Effector CD4-positive, alpha-beta T cell (primary cell): ENCODE measurements around the gene MTFMT.
"Not testable (repeated sequence)": the region's sequence is repeated elsewhere in the genome, so short reads cannot be mapped to it uniquely, and the experiment has no call there.

Experiments used
- DNase-seq: peaks from one replicate; pipeline ENCODE4 v3.0.0-alpha.2; 2020
- total RNA-seq: gene quantifications from one replicate; lab custom pipeline; 2026; lab: John Stamatoyannopoulos, UW

MTFMT gene
- 7.1 reads per million, percentile 26 among the genes with 10 or more reads in this experiment for total RNA-seq

- peak; percentile 89 for DNase-seq
Observed at GRCh38 chr15:65028921-65029735, at the start of gene MTFMT. Gene MTFMT, minus strand, starts transcription at chr15:65029639. Its CDS starts 26 bp downstream, at chr15:65029613.

DNA sequence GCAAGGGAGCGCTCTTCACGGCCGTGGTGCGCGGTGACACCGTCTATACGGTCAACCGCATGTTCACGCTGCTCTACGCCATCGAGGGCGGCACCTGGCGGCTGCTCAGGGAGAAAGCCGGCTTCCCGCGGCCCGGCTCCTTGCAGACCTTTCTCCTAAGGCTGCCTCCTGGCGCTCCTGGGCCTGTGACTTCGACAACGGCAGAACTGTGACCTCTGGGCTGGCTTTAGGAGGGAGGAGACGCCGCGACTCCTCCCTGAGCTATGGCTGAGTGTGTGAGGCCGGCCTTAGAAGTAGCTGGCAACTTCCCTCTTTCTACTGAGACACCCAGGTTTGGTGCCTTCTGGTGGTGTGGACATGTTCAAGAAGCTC lies 48.5 kb upstream of the MTFMT start:
- DNase-seq = peak; percentile 24

- no peak for DNase-seq
Observed at GRCh38 chr15:65077291-65077980, 48.0 kb upstream of the MTFMT start.

GRCh38 chr15:65076486-65077290 lies 47.2 kb upstream of the MTFMT start, which contains the start of gene KBTBD13:
Gene KBTBD13, plus strand, starts transcription at chr15:65076746. Its CDS starts 70 bp downstream, at chr15:65076816.
- no peak for DNase-seq

DNA sequence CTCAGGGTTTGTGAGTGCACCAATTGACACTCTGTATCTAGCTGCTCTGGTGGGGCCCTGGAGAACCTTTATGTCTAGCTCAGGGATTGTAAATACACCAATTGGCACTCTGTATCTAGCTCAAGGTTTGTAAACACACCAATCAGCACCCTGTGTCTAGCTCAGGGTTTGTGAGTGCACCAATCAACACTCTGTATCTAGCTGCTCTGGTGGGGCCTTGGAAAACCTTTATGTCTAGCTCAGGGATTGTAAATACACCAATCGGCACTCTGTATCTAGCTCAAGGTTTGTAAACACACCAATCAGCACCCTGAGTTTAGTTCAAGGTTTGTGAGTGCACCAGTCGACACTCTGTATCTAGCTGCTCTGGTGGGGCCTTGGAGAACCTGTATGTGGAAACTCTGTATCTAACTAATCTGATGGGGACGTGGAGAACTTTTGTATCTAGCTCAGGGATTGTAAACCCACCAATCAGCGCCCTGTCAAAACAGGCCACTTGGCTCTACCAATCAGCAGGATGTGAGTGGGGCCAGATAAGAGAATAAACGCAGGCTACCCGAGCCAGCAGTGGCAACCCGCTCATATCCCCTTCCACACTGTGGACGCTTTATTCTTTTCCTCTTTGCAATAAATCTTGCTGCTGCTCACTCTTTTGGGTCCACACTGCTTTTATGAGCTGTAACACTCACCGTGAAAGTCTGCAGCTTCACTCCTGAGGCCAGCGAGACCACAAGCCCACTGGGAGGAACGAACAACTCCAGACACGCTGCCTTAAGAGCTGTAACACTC lies 46.4 kb upstream of the MTFMT start:
- not testable (repeated sequence) for DNase-seq

GRCh38 chr15:65074946-65075345 lies 45.5 kb upstream of the MTFMT start:
- not testable (repeated sequence) for DNase-seq

DNA sequence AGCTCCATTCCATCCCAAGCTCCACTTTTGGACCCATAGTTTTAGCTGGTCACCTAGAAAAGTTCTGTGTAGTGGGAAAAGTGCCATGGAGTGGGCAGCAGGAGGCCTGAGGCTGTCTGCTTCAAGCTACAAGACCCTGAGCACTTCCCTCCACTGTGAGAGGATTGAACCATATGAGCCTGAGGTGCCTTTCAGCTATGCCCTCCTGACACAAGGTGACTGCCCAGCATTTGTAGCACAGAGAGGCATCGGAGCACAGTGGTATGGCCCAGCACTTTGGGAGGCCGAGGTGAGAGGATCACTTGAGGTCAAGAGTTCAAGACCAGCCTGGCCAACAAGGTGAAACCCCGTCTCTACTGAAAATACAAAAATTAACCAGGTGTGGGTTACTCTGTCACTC lies 43.2 kb upstream of the MTFMT start:
- no peak for DNase-seq

DNA sequence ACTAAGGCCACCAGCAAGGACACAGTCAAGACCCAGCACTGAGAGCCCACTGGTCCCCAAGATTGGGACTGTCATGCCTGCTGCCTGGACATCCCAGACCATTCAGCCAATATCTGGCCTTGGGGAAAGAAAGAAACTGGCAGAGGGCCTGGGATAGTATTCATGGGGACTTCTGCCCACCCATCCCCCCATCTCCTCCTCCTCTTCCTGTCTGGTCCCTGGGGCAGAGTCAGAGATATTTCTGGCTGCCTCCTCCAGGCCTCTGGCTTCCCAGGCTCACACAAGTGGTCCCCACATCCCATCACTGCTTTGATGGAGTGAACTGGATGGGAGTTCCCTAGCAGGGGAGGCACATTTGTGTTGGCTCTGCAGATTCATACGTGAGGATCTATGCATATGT lies 42.6 kb upstream of the MTFMT start:
- no peak for DNase-seq

DNA sequence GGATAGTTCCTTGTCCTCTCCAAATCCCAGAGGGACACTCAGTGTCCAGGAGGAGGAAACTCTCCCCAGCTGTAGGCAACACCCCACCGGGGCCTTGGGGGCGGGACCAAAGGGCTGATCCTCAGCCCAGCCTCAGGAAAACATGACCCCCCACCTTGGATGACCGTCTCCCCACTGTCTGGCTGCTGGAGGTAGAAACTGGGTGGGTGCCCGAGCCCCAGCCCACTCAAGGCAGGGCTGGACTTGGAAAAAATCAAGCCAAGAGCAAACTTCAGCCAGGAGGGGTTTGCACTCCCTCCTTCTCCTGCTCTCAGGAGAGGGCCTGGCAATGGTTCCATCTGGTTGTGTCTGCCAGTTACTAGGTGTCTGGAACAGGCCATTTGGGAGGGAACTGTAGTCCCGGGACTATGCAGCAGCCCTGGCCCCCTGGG lies 42.0 kb upstream of the MTFMT start:
- DNase-seq = no peak

DNA sequence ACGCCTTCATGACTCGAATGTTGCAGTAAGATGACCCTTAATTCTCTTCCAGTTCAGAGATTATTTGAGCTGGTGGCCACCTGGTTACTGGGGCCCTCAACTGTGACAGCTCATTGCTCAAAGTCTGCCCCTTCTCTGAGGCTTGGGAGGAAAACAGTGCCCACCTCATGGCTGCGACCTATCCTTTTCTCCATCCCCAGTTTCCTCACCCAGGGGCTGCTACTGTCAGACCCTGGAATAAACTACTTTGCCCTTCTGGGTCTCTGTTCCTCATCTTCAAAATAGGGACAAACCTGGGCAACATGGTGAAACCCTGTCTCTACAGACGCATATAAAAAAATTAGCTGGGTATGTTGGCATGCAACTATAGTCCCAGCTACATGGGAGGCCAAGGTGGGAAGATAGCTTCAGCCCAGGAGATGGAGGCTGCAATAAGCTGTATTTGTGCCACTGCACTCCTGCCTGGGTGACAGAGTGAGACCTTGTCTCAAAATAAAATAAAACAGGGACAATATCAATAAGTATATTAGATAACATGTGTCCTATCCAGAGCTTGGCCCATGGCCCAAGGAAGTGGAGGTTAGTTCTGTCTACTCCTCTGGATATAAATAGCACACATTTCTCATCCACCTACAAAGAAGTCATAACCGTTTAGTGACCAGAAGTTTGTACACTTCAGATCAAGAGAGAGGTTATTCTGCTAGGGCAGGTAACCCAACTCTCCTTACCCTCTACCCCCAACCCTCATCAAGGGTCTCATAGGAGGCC lies 40.5 kb upstream of the MTFMT start:
- DNase-seq = no peak

DNA sequence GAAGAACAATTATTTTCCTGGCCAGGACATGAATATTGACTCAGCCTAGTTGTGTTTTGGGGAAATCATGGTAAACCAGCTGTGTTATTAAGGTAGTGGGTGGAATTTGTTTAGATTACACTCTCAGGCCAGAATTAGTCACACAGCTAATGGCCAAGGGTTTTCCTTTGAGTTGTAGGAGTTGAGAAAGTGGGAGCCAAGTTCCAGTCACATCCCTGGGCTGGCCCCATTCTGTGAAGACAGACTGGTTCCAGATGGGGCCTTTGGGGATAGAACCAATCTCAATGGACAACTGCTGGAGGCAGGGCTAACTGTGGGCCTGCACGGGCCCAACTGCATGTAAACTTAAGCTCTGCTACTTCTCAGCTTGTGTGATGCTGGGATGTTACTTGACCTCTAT lies 39.7 kb upstream of the MTFMT start:
- DNase-seq = no peak

- no peak for DNase-seq
Observed at GRCh38 chr15:65068403-65068788, 39.0 kb upstream of the MTFMT start.

- no peak for DNase-seq
Observed at GRCh38 chr15:65067645-65068402, 38.4 kb upstream of the MTFMT start, which contains the start of gene RASL12. Gene RASL12, minus strand, starts transcription at chr15:65067991. Its CDS starts 156 bp downstream, at chr15:65067835.

- no peak for DNase-seq
Observed at GRCh38 chr15:65067317-65067644, 37.8 kb upstream of the MTFMT start.

DNA sequence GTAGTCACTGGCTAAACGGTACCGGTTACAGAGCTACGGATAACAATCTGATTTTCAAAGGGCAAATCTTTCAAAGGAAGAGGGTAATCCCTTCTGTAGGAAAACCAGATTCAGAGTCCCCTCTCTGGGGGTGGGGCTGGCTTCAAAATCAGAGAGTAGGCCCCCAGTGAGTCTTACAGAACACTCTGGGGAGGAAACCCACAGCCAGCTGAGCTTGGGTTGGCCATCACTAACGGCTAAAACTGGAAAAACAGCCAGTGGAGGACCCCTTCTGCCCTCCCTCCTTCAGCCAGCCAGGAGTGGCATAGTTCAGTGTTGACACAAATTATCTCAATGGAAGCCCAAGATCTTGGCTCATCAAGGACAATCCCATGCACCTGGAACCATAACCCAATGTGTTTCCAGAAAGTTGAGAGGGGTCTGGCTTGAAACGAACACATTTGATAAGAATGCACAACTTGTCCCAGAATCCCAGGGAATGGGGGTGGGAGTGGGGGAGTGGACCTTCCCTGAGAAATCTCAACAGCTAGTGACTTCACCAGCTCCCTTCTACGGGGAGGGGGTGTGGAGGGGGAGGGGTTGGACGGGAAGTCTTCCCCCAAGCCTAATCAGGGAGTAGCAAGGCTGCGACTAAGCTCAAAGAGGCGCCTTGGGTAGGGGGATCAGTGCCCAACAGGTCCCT lies 37.3 kb upstream of the MTFMT start:
- DNase-seq = no peak

GRCh38 chr15:65066001-65066634 lies 36.7 kb upstream of the MTFMT start:
- DNase-seq = no peak

DNA sequence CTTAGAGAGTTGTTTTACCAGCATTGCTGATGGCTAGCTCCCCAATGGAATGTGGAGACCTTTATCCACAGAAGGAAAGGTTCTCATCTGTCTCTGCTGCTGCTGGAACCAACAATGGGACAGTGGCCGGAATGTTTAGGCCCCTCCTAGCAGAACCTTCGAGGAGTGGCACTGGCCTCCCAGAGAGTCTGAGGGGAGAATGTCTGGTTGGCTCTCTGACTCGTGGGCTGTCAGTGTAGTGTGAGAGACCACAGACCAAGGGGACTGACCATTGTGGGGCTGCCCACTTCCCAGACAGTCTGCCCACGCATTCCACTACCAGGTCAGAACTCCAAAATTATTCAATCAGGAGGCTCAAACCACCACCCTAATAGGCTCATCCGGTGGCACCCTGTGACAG lies 33.3 kb upstream of the MTFMT start:
- DNase-seq = no peak

GRCh38 chr15:65062061-65062460 lies 32.6 kb upstream of the MTFMT start:
- no peak for DNase-seq

- DNase-seq = no peak
Observed at GRCh38 chr15:65060641-65061397, 31.4 kb upstream of the MTFMT start.
